Stimulated activated CD4-positive, alpha-beta T cell treated with anti-CD3 and anti-CD28 coated beads, Interleukin-12 subunit alpha, Interleukin-12 subunit beta, amount 100 ng/mL, for 48 hours (primary cell): ENCODE data around the gene GPLD1.
A peak's percentile ranks its signal among the peaks of the same experiment; 100 is the strongest.

Experiments used
- DNase-seq, 3 donors: peaks; one replicate each; pipeline ENCODE4 v3.0.0-alpha.2; 2020; ENCODE audit warnings: low read depth in 2 of 3, low spot score in 1 of 3

GPLD1 gene

GRCh38 chr6:24458941-24459340 is 30.4 kb downstream of the GPLD1 start:
- DNase-seq, result no peak

- DNase-seq, result no peak
Observed at GRCh38 chr6:24458134-24458533, 31.2 kb downstream of the GPLD1 start.

GRCh38 chr6:24455061-24455460 is 34.3 kb downstream of the GPLD1 start:
- DNase-seq, result no peak

- DNase-seq, result no peak
Observed at GRCh38 chr6:24454452-24454851, 34.9 kb downstream of the GPLD1 start.

- DNase-seq, result no peak
Observed at GRCh38 chr6:24453921-24454320, 35.5 kb downstream of the GPLD1 start.

GRCh38 chr6:24451581-24452388 is 37.6 kb downstream of the GPLD1 start:
- no peak for DNase-seq

- DNase-seq, result no peak
Observed at GRCh38 chr6:24448828-24449525, 40.4 kb downstream of the GPLD1 start.

- no peak for DNase-seq
Observed at GRCh38 chr6:24448396-24448795, 41.0 kb downstream of the GPLD1 start.

GRCh38 chr6:24446670-24447069 is 42.7 kb downstream of the GPLD1 start:
- no peak for DNase-seq

- DNase-seq, result no peak
Observed at GRCh38 chr6:24445704-24446103, 43.7 kb downstream of the GPLD1 start.

GRCh38 chr6:24444588-24444987 is 44.8 kb downstream of the GPLD1 start:
- no peak for DNase-seq

- no peak for DNase-seq
Observed at GRCh38 chr6:24441599-24441904, 47.8 kb downstream of the GPLD1 start.

- no peak for DNase-seq
Observed at GRCh38 chr6:24440897-24441598, 48.3 kb downstream of the GPLD1 start.

GRCh38 chr6:24439858-24440539 is 49.4 kb downstream of the GPLD1 start:
- no peak for DNase-seq

GRCh38 chr6:24436979-24437378 is 52.4 kb downstream of the GPLD1 start:
- DNase-seq, result no peak

GRCh38 chr6:24432611-24433010 is 56.8 kb downstream of the GPLD1 start:
- no peak for DNase-seq

- peak in 2 of 3 donors; percentile 3 to 34 for DNase-seq
Observed at GRCh38 chr6:24431045-24431451, 58.3 kb downstream of the GPLD1 start.

GRCh38 chr6:24430086-24430485 is 59.3 kb downstream of the GPLD1 start:
- no peak for DNase-seq

- no peak for DNase-seq
Observed at GRCh38 chr6:24429146-24429545, 60.2 kb downstream of the GPLD1 start.

GRCh38 chr6:24428615-24429014 is 60.8 kb downstream of the GPLD1 start:
- DNase-seq, result no peak

GRCh38 chr6:24426729-24427446 is 62.5 kb downstream of the GPLD1 start:
- no peak for DNase-seq
